ENCODE results near the gene GAS2.

Gene GAS2

DNA sequence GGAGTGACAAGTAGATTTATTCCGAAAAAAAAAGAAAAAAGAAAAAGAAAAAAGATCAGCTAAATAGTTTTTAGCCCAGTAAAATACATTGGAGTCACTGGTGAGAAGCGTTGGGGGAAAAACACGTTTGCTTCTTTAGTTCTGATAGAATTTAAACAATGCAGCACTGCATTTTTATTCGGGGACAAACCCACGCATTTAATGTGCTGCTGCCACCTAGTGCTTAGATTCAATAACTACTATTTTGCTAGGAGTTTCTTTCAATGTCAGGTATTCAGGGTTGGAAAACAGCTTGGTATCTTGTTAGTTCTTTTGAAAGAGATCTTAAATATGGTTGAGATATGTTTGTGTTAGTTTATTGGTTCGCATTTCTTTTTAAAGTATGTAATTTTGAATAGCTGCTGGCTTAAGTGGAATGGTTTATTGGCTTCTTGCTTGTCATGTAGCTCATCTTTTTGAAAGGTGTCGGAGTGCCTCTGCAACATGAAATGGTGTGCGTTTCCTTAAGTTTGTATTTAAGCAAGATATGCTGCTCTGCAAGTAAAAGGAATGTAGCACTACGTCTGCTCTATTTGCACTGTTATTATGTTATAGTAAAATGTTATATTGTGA lies 121.2 kb downstream of the GAS2 start:
- peak in 1 of 2 donors; percentile 73 for DNase-seq

DNA sequence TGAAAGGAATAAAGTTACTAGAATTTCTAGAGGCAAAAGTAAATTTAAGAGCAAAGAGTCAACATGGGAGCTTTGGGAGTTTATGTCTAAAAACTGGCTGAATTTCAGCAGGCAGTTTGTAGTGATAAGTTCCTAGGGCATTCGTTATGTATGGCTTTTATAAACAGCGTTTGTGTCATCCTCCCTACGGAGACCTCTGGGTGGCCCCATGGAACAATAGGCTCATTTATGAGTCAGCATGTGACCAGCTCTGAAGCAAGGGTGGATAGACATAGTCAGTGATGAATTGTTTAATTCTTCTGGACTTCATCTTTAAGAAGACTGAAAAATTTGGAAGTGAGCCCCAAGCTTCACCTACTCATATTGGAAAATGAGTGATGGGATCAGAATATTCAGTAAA lies 126.1 kb downstream of the GAS2 start:
- DNase-seq = peak; percentile 42 to 85

DNA sequence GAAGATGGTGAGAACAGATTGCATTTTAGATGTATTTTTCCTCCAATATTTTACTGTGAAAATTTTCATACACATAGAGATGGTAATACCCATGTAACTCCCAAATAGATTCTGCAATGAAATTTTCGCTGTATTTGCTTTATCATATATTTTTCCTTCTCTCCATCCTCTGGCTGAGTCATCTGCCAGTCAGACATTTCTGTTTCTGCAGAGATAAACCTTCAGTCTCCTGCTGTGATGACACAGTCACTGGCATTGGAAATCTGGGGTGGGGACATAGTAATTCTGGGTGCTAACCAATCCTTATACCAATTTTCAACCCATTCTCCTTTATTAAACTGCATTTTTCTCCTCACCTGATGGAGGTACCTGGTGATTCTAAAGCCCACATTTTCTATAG lies 129.5 kb downstream of the GAS2 start:
- no peak for DNase-seq

DNA sequence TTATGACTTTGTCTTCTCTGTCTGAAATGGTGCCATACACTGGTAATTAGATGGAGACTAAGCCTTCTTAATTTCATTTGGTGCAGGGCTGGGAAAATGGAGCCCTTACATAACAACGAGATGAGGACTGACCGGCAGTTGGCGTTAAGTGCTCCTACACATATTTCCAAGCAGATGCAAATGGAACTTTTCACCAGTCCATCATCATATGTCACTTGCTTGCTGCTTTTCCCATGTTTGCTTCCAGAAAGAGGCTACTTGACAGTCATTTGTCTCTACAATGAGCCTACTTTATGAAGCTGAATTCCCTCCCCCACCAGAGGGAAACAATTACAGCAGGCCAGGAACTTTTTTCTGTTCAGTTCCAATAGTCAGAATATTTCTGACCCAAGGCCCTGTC lies 130.6 kb downstream of the GAS2 start:
- peak in 1 of 2 donors; percentile 46 for DNase-seq

DNA sequence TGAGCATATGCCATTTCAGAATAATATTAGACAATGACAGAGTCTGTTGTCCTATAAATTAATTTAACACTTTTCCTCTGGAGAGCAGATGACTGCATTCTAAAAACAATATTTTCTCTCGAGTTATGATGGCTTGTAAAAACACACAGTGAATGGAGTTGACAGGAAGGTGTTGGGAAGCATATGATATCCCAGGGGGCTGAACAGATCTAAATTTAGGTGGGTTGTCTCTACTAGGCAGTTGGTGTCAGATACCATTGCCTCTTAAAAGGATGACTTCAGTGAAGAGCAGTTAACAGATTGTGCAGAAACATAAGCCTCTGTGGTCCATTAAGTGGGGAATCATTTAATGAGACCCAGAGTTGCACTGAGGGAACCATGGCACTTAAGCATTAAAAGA lies 132.5 kb downstream of the GAS2 start:
- DNase-seq = no peak

DNA sequence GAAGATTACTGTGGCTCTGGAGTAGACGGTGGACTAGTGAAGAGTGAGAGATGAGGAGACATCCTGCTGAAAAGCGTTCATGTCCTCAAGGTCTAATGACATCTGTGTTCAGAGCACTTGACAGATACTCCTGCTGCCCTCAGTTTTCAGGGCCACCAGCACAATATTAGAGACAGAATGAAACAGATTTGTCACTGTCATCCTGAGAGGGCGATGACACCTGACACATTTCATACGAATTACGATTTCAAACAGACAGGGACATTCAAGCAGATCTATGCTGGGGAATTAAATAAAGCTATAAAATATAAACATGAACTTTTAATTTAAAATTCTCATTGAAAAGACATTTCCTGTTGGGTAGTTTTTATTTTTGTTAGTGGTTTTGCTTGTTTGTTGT lies 134.1 kb downstream of the GAS2 start:
- no peak for DNase-seq

DNA sequence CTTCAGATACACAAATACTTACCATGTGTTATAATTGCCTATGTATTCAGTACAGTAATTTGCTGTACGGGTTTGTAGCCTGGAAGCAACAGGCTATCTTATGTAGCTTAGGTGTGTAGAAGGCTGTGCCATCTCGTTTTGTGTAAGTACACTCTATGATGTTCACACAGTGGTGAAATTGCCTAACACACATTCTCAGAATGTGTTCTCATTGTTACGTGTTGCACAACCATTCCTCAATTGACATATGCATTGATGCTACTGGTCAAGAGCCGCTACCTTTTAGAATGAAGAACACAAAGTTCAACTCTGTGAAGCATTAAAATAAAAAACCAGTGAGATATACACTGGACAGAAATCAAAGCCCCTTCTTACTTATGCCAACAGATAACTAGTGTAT lies 136.4 kb downstream of the GAS2 start:
- no peak for DNase-seq

DNA sequence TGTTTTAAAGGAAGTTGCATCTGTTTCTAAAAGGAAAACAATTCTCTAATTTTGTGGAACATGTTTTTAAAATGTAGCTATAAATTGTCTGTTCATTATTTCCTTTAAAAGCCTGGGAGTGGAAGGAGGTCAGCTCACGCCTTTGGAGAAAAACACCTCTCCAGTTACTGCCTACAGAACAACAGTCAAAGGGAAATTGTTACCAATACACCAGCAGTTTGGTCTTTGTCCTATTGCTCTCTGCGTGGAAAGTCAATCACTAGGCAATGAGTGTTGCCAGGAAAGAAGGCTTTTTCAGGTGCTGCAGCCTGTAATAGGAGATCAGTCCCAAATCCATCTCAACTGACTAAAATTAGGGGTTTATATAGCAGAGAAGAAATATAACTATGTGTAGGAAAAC lies 141.0 kb downstream of the GAS2 start:
- DNase-seq = no peak

DNA sequence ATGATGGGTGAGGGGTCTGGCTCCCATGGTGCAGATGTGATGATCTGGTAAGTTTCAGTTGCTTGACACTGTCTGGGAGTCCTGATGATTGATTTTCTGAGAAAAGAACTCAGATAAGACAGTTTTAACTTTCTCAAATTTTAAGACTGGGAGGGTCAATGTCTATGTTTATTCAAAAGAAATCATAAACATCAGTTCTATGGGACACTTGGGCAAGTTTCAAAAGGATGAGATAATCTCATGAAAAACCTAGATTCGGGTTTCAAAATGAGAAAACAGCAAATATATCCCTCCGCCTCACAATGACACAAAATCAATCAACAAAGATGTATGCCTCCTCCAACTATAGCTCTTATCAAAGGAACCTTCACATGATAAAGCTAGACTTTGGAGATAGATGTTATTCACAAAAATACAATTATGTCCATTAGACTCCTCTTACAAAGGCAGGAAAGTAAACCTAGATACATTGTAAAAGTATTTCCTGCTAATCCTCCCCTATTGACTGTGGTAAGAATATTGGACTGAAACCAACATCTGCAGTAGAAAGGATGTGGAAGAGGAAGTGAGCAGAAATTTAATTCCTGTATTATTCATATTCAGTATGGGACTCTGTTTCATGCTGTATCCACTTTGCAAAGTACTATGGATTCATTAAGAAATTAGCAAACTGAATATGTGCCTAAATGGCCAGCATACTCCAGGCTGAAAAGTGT lies 141.6 kb downstream of the GAS2 start:
- no peak for DNase-seq

DNA sequence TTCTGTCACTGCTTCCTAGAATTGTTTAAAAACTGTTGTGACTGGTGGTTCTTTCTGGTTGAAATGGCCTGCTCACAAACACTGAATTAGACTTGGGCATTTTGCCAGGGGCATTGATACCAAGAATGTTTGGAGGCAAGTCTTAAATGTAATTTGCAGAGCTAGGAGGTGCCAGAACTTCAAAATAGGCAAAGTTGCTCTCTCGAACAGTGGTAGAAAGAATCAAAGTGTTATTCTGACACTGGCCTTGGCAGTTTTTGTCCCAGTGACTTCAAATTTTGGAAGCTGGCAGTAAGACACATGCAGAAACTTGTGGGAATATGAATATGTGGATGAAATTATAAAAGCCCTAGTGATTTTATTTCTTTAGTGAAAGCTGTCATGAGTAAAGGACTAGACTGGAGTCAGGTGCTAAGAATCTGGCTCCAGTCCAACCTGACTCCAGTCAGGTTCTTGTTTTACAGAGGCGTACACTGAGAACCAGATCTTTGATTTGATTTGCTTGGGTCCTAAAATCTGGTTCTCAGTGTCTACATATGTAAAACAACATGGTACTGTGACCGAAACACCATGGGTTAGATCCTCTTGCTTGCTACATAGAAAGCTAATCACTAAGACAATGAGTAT lies 142.3 kb downstream of the GAS2 start:
- no peak for DNase-seq

DNA sequence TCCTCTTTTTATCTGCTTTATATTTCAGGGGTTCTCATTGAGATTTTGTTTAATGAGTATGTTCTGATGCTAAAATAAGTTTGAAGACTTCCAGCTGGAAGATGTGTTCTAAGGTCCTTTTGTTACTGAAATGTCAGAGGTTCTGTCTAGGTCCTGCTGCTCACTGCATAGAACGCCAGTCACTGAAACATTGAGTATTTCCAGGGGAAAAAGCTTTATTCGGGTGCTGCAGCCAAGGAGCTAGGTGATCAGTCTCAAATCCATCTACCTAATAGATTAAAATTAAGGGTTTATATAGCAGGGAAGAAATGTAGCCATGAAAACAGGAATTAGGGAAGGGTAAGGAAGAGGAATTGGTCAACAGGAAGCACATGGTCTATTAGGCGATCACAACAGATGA lies 143.5 kb downstream of the GAS2 start:
- no peak for DNase-seq

DNA sequence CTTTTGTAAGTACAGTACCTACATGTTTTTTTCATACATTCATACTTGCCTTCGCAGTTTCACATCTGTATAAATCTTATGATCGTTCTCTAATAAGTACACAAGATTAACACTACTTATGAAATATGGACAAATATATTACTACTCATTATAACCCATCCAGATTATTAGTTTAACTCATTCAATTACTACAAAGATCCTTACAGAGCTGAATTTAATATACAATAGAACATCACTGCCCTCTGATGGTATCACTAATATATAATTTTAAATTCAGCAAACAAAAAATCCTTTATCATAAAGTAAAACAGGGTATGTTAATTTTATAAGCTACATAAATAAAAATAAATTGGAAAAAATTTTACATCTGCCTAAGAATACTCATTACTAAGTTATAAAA lies 155.8 kb downstream of the GAS2 start:
- no peak for DNase-seq

DNA sequence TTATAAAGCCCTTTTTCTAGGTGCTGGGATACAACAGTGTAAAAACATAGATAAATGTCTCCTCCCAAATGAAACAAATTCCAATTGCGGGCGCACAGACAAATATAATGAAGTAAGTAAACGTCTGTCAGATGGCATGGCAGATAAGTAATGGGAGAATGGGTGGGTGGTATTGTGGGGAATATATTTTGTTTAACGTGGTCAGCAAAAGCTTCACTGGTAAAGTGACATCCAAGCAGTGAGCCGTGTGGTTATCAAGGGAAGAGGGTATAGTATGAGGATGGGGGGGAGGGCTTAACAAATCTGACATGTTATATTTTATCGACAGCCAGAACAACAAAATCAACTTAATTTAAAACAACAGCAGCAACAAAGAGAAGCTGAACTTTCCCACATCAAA lies 162.0 kb downstream of the GAS2 start:
- DNase-seq = no peak

DNA sequence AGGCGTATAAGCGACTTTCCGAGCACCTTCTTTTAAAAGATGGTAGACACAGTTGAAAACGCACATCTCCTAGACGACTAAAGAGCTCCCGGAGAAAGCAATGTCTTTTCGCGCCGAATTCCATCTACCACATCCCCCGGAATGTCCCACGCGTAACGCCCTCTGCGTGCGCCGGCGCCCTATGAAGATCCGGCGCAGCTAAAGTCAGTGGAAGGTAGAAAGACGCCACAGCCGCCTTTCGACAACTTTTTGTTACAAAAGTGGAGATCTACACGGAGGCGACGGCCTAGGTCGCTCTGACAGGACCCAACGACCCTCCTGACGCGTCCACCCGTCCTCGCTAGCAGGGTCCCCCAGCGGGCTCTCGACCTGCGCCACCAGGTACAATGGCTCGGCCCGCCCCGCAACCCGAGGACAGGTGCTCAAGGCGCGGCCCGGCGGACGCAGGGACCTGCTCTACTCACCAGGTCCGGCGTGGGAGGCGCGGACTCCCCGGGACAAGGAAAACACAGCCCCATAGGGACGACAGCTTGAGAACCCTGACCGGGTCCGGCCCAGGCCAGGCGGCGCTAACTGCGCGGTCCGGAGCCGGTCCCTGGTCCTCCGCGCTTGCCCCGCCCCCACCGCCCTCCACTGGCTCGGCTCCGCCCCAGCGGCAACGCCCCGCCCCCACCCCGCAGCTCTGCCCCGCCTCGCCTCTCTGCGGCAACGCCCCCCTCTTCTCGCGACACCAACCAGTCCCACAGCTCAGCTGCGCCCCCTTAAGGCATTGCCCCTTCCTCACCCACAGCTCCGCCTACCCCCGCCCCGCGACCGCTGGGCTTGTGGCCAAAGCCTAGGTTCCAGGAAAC lies 163.0 kb downstream of the GAS2 start, which contains the start of gene SVIP:
TSS of gene SVIP (minus strand) at position 571 of the 851 bp plus-strand sequence. CDS start at position 518, 53 bp downstream.
- DNase-seq = peak; percentile 89 to 92

DNA sequence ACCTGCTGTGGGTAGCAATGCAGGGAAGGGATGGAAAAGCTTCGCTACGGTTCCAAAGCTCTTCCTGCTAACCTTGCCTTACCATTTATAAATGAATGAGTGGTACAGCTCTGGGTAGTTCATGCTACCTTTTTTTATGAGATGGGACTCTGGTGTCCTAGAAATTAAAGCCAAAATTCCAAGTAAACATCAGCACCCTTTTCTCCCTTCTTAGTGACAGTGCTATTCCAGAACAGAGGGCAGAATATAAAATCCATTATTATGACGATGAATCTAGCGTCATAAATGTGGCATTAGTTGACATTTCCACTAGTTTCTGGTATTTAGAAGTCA lies 163.6 kb downstream of the GAS2 start:
- DNase-seq = peak in 1 of 2 donors; percentile 53

DNA sequence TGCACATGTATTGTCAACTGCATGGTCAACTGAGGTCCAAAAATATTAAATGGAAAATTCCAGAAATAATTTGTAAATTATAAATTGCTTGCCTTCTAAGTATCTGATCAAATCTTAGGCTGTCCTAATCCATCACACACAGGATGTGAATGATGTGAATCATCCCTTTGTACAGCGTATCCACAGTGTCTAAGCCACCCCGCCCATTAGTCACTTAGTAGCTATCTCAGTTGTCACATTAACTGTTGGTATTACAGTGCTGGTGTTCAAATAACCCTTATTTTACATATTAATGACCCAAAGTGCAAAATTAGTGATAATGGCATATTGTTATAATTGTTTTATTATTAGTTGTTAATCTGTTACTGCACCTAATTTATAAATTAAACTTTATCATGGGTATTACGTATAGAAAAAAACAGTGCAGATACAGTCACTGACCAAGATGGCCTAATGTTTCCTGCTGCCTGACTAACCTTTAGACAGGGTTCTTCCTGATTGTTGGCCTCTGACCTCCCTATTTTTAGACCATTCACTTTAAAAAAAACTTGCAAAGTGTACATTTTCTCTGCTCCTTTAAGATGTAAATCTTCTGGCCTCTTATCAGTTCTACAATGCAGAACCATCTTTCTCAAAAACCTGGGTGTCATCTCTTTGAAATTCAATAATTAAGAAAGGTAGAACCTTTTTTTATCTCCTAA lies 166.1 kb downstream of the GAS2 start:
- DNase-seq = peak in 1 of 2 donors; percentile 34

DNA sequence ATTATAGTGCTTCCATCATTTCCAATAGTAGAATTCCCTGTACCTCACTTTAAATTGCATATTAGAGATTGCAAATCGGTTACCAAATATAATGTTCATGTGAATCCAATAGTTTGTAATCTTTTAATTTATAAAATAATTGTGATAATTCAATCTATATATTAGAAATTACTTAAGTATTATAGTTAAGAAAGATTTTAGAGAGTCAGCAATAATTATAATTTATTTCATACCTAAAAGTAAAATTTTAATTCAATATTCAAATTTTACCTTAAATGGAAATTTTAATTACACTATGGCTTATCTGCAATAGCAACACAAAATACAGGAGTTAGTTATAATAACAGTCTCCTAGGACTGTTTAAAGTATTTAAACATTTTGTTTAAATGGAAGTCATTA lies 180.3 kb downstream of the GAS2 start:
- DNase-seq = no peak

DNA sequence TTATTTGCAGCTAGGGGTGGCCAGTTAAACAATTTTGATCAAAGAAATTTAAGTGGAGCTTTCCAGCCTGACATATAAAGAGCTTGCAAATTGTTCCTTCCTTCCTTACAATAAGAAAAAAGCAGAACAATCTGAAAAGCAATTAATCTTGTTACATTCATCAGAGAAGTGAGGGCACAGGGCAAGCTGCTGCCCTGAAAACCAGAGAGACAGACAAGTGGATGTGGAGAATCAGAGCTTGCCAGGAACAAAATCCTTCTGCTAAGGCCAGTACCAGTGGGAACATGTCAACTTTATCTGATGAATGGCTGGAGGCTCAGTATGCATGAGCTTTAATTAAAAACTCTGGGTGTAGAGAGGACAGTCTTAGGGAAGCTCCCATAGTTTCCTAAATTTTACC lies 185.1 kb downstream of the GAS2 start:
- DNase-seq = no peak

DNA sequence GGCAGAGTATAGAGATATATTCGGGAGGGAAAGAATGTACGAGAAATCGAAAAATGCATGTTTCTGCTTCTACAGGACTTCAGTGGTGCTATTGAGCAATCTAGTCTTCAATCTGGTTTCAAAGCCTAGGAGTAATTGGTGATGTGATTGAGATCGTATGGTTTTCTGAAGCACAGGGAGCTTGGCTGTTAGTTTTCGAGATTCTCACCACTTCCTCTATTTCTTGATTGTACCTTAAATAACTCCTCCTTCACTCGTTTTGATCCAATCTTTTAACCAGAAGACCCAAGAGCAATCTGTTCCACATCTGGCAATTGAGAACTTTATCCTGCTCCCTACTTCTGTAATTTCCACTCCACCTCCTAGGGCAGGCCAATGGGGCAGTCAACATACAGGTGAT lies 193.3 kb downstream of the GAS2 start:
- DNase-seq = no peak

DNA sequence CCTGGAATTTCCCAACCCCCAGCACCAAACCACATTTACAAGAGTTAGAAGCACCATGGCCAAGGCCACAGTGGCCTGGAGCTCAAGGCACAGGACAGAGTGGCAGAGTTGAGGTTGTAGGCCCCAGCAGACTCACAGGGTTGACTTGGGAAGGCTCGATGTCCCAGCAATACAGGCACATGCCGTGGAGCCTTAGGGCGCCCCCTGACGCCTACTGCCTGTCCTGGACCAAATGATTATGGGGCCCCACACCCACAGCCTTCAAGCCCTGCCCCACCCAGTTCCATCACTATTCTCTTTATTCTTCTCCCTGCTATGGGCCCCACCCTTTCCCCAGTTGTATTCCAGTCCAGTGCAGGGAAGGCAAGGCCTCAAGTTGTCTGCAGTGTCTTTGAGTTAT lies 193.8 kb downstream of the GAS2 start, which contains the start of gene CCDC179:
TSS of gene CCDC179 (minus strand) at position 234 of the 400 bp plus-strand sequence. CDS start at position 181, 53 bp downstream.
- no peak for DNase-seq

Data from hippocampal formation (tissue), 2 donors.